ENCODE results near the gene SNX5.

The SNX5 gene

DNA sequence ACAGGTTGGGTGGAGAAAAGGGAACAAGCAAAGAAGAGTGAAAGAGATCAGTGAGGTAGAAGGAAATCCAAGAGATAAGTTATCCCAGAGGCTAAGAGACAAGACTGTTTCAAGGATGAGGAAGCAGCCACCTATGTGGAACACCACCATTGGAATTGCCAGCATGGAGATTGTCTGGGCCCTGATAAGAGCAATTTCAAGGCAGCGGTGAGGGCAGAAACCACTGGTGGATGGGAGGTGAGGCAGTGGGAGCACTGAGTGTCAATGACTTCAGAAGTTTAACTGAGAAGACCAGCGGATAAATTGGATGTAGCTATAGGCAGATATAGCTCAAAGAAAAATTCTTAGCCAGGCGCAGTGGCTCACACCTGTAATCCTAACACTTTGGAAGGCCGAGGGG, 56.7 kb downstream of the SNX5 start:
- DNase-seq = no peak

GRCh38 chr20:17910828-17911294, 57.7 kb downstream of the SNX5 start:
- DNase-seq = peak; percentile 42

DNA sequence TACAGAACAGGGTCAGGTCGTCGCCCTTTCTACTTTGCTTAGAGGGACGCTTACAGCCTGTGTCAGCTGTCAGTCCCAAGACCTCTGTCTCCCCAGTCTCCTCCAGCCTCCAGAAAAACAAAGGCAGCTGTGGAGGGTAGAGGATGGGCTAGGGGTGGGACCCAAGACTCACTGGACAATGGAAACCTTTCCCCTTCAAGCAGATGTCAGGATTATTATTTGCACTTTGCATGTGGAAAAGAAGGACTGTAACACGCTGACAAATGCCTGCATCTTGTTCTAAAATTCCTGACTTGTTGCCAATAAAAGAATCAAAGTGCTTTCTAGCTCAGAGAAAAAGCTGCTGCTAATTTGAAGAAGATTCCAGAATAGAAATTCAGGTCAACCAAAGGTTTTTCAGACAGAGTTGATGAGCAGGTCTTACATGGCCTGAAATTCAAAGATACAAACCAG, 58.7 kb downstream of the SNX5 start:
- no peak for DNase-seq

DNA sequence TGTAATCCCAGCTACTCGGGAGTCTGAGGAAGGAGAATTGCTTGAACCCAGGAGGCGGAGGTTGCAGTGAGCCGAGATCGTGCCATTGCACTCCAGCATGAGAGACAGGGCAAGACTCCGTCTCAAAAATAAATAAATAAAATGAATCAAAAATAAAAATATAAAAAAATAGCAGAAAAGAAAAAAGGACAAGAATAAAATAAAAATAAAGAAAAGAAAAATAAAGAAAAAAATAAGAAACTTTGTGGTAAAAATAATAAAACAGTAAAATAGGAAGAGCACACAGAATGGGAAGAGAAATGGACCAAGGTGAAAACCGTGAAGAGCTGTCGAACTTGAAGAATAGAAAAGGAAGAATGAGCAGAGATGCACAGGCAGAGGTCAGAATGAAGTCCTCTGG, 63.0 kb downstream of the SNX5 start:
- no peak for DNase-seq

DNA sequence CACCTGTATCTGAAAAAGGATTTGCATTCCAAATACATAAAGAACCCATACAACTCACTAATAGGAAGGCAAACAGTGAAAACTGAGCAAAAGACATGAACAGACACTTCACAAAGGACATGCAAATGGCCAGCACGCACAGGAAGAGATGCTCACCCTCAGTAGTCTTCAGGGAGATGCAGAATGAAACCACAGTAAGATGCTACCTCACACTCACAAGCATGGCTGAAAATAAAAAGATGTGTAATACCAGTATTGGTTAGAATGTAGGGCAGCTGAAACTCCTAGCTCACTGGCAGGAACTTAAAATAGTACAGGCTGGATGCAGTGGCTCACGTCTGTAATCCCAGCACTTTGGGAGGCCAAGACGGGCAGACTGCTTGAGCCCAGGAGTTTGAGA, 64.6 kb downstream of the SNX5 start:
- no peak for DNase-seq

DNA sequence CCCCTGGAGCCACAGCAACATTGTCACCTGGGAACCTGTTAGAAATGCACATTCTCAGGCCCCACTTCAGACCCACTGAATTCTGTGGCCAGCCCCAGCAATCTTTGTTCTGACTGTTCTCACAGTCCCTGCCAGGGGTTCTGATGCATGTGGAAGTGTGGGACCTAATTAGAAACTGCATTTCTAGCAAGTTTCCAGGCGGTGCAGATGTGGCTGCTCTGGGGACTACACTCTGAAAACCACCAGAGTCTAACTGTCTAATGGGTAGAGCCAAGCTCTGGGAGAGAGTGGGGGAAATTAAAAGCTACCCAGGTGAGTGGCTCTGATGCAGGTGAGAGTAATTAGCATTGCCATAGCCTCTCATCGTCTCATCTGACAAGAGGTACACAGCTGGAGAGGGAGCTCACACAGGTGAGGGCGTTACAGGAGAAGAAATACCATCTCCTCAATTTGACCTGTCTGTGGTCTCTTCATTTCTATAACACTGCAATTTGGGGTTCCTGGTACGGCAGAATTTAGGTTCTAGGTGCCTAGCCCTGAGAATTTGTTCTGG, 66.0 kb downstream of the SNX5 start:
- no peak for DNase-seq

- no peak for DNase-seq
These were observed 66.6 kb downstream of the SNX5 start for GRCh38 chr20:17901971-17902370.

GRCh38 chr20:17898548-17898994, 70.0 kb downstream of the SNX5 start:
- DNase-seq = peak; percentile 49

DNA sequence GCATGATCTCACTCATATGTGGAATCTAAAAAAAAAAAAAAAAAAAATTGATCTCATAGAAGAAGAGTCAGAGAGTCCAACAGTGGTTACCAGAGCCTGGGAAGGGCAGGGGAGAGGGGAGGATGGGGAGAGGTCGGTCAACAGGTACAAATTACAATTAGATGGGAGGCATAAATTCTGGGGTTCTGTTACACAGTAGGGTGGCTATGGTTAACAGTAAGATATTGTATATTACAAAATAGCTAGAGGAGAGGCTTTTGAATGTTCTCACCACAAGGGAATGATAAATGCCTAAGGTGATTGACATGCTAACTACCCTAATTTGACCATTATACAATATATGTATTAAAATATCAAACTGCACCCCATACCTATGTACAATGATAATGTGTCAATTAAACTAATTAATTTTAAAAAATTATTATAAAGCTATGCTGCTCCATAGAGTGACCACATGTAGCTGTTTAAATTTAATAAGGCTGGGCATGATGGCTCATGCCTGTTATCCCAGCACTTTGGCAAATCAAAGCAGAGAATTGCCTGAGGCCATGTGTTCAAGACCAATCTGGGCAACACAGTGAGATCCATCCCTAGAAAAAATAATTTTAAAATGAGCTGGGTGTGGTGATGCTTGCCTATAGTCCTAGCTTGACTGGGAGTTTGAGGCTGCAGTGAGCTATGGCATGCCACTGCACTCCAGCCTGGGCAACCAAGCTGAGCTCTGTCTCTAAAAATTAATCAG, 70.9 kb downstream of the SNX5 start:
- DNase-seq = no peak

DNA sequence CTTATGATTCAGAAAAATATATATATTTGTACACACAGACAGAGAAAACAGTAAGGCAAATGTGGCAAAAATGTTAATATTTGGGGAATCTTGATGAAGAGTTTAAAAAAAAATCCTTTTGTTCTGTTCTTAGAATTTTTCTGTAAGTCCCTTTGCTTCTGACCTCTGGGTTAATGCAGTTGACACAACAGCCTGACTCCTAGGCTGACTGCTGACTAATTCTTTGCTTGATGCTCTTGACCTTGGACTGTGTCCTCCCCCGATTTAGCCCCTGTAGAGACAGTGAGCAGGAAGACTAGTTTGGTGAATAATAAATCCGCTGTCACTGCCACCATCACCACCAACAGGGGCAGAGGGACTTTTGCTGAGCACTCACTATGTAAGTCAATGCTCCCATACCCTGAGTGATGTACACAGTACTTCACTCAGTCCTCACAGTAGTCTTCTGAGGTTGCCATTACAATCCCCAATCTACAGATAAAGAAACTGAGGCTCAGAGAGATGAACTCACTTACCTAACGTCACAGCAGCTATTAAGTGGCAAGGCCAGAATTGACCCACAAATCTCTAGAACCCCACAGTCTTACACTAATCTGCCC, 71.7 kb downstream of the SNX5 start:
- no peak for DNase-seq

DNA sequence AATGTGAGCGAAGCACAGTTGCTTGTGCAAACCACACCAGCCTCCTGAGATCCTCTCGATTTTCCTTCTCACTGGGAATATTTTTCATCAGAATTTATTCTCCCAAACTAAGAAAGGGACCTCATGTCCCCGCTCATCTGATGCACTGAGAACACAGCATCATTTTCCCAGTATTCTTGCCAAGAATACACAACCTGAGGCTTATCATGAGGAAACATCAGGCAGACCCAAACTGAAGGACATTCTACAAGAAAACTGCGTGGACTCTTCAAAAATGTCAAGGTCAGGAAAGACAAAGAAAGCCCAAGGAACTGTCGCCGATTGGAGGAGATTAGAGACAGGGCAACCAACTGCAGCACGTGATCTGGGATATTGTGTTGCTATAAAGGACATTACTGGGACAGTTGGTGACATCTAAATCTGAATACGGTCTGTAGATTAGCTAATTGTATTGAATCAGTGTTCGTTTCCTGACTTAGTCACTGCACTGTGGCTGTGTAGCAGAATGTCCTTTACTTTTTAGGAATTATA, 72.3 kb downstream of the SNX5 start:
- DNase-seq = no peak

- no peak for DNase-seq
These were observed 72.9 kb downstream of the SNX5 start for GRCh38 chr20:17895641-17896171.

DNA sequence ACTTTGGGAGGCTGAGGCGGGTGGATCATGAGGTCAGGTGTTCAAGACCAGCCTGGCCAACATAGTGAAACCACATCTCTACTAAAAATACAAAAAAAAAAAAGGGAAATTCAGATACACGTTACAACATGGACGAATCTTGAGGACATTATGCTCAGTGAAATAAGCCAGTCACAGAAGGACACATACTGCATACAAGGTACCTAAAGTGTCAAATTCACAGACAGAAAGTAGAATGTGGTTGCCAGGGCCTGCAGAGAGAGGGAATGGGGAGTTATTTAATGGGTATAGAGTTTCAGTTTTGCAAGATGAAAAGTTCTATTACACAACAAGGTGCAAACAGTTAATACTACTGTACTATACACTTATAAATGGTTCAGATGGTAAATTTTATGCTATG, 75.1 kb downstream of the SNX5 start:
- no peak for DNase-seq

DNA sequence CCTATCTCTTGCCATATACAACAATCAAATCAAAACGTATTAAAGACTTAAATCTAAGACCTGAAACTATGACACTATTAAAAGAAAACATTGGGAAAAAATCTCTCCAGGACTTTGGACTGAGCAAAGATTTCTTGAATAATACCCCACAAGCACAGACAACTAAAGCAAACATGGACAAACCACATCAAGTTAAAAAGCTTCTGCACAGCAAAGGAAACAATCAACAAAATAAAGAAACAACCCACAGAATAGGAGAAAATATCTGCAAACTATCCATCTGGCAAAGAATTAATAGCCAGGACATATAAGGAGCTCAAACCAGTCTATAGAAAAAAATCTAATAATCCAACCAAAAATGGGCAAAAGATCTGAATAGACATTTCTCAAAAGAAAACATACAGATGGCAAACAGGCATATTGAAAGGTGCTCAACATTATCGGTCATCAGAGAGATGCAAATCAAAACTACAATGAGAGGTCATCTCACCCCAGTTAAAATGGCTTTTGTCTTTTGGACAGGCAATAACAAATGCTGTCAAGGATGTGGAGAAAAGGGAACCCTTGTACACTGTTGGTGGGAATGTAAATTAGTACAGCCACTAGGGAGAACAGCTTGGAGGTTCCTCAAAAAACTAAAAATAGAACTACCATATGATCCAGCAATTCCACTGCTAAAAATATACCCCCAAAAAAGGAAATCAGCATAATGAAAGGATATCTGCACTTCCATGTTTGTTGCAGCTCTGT, 76.2 kb downstream of the SNX5 start:
- DNase-seq = no peak
